Colonic mucosa (tissue), 4 donors: ENCODE measurements around the gene IRS1. TPM values are rescaled to one million over a fixed set of nuclear protein-coding genes. Genes with fewer than 3 reads are reported as not detected.
A peak's percentile ranks its signal among the peaks of the same experiment; 100 is the strongest.

Source experiments
- DNase-seq: peaks from one replicate; pipeline ENCODE4 v3.0.0-alpha.2; 2020
- H3K27ac ChIP-seq: fragments of 200-600 bp; one replicate; pipeline ENCODE4 v1.8.0; 2021
- H3K27me3 ChIP-seq: fragments of 200-600 bp; one replicate; pipeline ENCODE4 v1.8.0; 2021
- H3K36me3 ChIP-seq: fragments of 200-600 bp; one replicate; pipeline ENCODE4 v1.8.0; 2021
- H3K4me1 ChIP-seq: fragments of 200-600 bp; one replicate; pipeline ENCODE4 v1.8.0; 2021; ENCODE audit warnings: mild to moderate bottlenecking
- H3K4me3 ChIP-seq: fragments of 200-600 bp; one replicate; pipeline ENCODE4 v1.8.0; 2021
- H3K9ac ChIP-seq, 2 donors: one replicate each; pipeline ENCODE4 v1.7.0; 2013; ENCODE audit warnings: control low read depth in 2 of 2, low read depth in 2 of 2, low read length in 2 of 2
- H3K9me3 ChIP-seq: fragments of 200-600 bp; one replicate; pipeline ENCODE4 v1.8.0; 2021
- intact Hi-C: fragments of 100-400 bp; cut with DNase I; formaldehyde crosslinking; loops from one replicate; pipeline ENCODE4 v1.14.1; 2022
- total RNA-seq, 2 donors: library from RNA; stranded (reverse); fragmentation: NEBNext Ultra II Directional in 1 of 2; extraction: Animal tissue kit (Norgen Biotek cat#: 25700) in 1 of 2; gene quantifications; one replicate each; pipeline ENCODE4 v1.2.1, GENCODE V29; 2021
- TF ChIP-seq, protein P1 (sequence below): fragments of 200-600 bp; IDR thresholded peaks from one replicate; pipeline ENCODE4 v1.8.0; 2022; ENCODE audit warnings: antibody characterized with exemption, mild to moderate bottlenecking
- donor health status: healthy.
- donor health status: DM: no; HTN: no; CAD: no.
- donor health status: DM: no; HTN: no; CAD: no.

The IRS1 gene
- total RNA-seq, 2 donors from 2014 or later: 9.5 to 17.4 TPM

DNA sequence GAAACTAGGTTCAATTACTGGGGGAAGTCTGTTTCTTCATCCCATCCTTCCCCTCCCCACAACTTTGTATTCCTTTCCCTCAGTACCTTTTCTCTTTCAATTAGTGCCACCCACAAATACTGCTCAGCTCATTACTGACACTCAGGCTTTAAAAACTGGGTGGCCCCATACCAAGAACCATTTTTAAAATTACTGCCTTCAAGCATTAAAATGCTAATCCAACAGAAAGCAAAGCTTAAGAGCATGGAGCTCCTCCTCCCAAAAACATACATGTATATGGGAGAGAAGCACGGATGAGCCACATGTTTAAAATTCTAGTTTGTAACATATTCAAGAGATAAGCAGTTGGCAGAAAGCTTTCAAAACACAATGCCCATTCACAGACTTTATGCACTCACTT is 44.0 kb downstream of the IRS1 start:
- Histone ChIP-seq H3K27me3 (no peaks in the 10 kb centered on the region), H3K4me3 (no peak overlapping the region), H3K36me3 (no peaks in the 10 kb centered on the region), H3K9ac (no peak overlapping the region), H3K9me3 (no peaks in the 10 kb centered on the region), H3K27ac (no peak overlapping the region), H3K4me1 (no peaks in the 10 kb centered on the region)
- DNase-seq: no peak
- TF ChIP-seq, protein P1, sequence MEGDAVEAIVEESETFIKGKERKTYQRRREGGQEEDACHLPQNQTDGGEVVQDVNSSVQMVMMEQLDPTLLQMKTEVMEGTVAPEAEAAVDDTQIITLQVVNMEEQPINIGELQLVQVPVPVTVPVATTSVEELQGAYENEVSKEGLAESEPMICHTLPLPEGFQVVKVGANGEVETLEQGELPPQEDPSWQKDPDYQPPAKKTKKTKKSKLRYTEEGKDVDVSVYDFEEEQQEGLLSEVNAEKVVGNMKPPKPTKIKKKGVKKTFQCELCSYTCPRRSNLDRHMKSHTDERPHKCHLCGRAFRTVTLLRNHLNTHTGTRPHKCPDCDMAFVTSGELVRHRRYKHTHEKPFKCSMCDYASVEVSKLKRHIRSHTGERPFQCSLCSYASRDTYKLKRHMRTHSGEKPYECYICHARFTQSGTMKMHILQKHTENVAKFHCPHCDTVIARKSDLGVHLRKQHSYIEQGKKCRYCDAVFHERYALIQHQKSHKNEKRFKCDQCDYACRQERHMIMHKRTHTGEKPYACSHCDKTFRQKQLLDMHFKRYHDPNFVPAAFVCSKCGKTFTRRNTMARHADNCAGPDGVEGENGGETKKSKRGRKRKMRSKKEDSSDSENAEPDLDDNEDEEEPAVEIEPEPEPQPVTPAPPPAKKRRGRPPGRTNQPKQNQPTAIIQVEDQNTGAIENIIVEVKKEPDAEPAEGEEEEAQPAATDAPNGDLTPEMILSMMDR: no peak
- intact Hi-C loops: no loop called here

DNA sequence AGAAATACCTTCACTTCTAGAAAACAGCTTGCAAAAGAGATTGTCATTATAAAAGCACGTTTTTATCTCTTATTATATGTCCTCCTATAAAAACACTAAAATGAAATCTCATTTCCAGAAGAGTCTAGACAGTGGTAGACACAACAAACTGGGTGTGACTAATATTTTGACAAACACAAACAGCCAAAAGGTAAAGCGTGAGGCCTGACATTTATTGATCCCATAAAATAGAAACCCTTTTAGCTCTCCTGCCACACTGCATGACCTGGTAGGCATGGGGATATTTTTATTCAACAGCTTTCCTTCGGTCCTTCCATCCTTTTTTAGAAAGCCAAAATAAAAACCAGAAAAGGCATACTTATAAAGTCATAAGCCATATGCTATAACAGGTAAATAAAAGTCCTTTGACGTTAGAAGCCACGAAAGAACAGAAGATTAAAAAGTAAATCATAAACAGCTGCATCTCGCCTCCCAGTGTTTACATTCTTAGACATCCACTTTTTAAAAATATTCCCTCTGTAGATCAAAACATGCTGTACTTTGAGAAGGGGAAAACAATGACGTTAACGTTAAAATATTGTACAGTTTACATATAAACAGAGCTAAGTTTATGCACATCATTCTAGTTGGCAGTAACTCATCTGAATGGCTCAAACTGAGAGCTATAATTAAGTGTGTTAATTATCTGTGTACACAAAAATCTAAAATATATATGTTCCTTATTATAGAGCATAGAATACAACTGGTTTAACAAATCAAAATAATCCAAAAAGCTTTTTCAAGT is 44.6 kb downstream of the IRS1 start:
- no peaks in the 10 kb centered on the region for H3K27me3 ChIP-seq
- DNase-seq: no peak
- TF ChIP-seq, protein P1: no peak
- no peak overlapping the region for H3K9ac ChIP-seq
- H3K9me3 ChIP-seq: no peaks in the 10 kb centered on the region
- intact Hi-C loops: no loop called here
- H3K4me3 ChIP-seq: no peak overlapping the region
- H3K36me3 ChIP-seq: no peaks in the 10 kb centered on the region
- no peaks in the 10 kb centered on the region for H3K4me1 ChIP-seq
- peak overlapping the region; percentile 17 for H3K27ac ChIP-seq

DNA sequence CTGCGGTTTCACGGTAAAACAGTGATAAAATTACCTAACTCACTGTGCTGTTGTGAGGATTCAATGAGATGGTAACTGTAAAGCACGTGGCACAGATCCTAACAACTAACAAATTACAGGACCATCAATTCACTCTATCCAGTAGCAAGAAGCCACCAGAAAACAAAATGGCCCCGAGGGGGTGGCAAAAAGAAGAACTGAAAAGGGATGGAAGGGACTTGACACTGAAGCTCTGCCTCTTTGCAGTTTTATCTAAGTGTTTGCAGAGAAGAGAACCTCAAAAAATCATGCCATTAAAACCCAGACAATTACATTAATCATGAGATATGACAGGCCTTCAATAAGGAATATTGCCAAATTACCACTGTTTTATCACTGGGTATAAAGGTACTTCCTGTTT is 46.7 kb downstream of the IRS1 start:
- H3K27ac ChIP-seq: no peak overlapping the region
- DNase-seq: no peak
- no peaks in the 10 kb centered on the region for H3K36me3 ChIP-seq
- no peak overlapping the region for H3K9ac ChIP-seq
- H3K4me3 ChIP-seq: no peak overlapping the region
- no peaks in the 10 kb centered on the region for H3K4me1 ChIP-seq
- no peaks in the 10 kb centered on the region for H3K9me3 ChIP-seq
- intact Hi-C loops: no loop called here
- TF ChIP-seq, protein P1: no peak
- H3K27me3 ChIP-seq: no peaks in the 10 kb centered on the region

DNA sequence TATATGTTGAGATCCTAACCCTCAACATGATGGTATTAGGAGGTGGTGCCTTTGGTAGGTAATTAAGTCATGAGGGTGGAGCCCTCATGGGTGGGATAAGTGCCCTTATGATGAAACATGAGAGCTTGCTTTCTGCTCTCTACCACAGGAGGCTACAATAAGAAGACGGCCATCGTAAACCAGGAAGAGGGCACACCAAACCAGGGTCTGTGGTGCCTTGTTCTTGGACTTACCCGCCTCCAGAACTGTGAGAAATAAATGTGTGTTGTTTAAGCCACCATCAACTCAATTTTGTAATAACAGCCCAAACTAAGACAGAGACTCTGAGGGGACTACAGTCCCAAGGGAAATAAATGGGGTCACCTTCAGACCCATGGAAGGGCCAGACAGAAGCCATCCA is 52.3 kb downstream of the IRS1 start:
- Histone ChIP-seq H3K27ac (no peak overlapping the region), H3K36me3 (no peaks in the 10 kb centered on the region), H3K9ac (no peak overlapping the region), H3K4me3 (no peak overlapping the region), H3K9me3 (no peaks in the 10 kb centered on the region), H3K4me1 (no peaks in the 10 kb centered on the region), H3K27me3 (no peaks in the 10 kb centered on the region)
- intact Hi-C loops: no loop called here
- no peak for DNase-seq
- TF ChIP-seq, protein P1: no peak

DNA sequence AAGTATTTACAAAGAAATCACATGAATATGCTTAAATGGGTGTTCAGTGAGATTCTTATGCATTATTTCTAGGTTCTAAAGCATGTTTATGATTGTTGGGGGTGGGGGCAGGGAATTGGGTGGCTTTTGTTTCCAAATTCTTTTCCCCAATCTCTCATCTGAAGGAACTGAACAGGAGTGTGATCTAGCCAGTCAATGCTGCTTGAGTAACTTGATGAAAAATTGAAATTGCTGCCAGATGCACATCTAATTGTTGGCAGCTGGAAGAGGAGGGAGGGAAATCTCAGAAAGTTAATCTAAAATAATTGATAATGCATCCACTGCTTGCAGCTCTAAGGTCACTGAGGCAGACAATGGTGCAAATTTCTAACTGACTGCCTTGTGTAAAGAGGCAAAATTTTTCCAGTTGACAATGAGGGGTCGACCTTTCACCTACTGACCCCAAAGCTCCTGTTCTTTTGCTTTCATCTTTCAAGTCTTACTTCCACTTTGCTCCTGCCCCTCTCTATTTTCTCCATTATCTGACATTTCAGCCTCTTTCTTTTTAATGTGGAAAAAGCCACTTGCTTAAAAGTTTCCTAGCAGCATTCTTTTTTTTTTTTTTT is 53.3 kb downstream of the IRS1 start:
- no peaks in the 10 kb centered on the region for H3K36me3 ChIP-seq
- intact Hi-C loops: no loop called here

More for the DNA sequence above, 53.3 kb downstream of the IRS1 start:
- H3K9me3 ChIP-seq: no peaks in the 10 kb centered on the region
- no peak for DNase-seq
- no peaks in the 10 kb centered on the region for H3K27me3 ChIP-seq
- H3K9ac ChIP-seq: no peak overlapping the region
- no peak overlapping the region for H3K27ac ChIP-seq
- TF ChIP-seq, protein P1: no peak
- no peak overlapping the region for H3K4me3 ChIP-seq
- no peaks in the 10 kb centered on the region for H3K4me1 ChIP-seq
